Lung (tissue), 12 donors: ENCODE data around the gene GRAMD1C. TPM values are rescaled to one million over a fixed set of nuclear protein-coding genes. Genes with fewer than 3 reads are reported as not detected.

ENCODE experiments used
- ATAC-seq: fragments of 200-7000 bp; cut with Tn5 transposase; one replicate; pipeline ENCODE4 v1.9.1; 2020; ENCODE audit warnings: moderate number of reproducible peaks; ENCODE audit not compliant: insufficient read depth, low FRiP score
- DNase-seq, 3 donors: peaks; one replicate each; pipeline ENCODE4 v3.0.0-alpha.2; 2013 to 2017
- H3K27ac ChIP-seq, 2 donors: one replicate each; pipeline ENCODE4 v1.5.1; 2013; ENCODE audit warnings: mild to moderate bottlenecking in 2 of 2, moderate library complexity in 2 of 2, control low read depth in 1 of 2, inconsistent platforms in 1 of 2, low read depth in 1 of 2, low read length in 1 of 2
- H3K27me3 ChIP-seq, 3 donors: one replicate each; pipeline ENCODE4 v1.5.1; 2013; ENCODE audit warnings: low read length in 2 of 3; ENCODE audit not compliant: control insufficient read depth in 3 of 3, insufficient read depth in 3 of 3
- H3K36me3 ChIP-seq, 4 donors: one replicate each; pipeline ENCODE4 v1.5.1; 2013; ENCODE audit warnings: low read length in 4 of 4, mild to moderate bottlenecking in 1 of 4, moderate library complexity in 1 of 4; ENCODE audit not compliant: control insufficient read depth in 4 of 4, insufficient read depth in 4 of 4
- H3K4me1 ChIP-seq, 5 donors: one replicate each; pipeline ENCODE4 v1.5.1; 2013; ENCODE audit warnings: low read length in 5 of 5, mild to moderate bottlenecking in 2 of 5, moderate library complexity in 1 of 5; ENCODE audit not compliant: control insufficient read depth in 5 of 5, insufficient read depth in 5 of 5
- H3K4me3 ChIP-seq: one replicate; pipeline ENCODE4 v1.5.1; 2013; ENCODE audit warnings: mild to moderate bottlenecking, control low read depth, moderate library complexity
- H3K9ac ChIP-seq, 2 donors: one replicate each; pipeline ENCODE4 v1.5.1; 2013; ENCODE audit warnings: low read length in 2 of 2, control low read depth in 1 of 2; ENCODE audit not compliant: insufficient read depth in 1 of 2
- H3K9me3 ChIP-seq, 4 donors: one replicate each; pipeline ENCODE4 v1.5.1; 2013; ENCODE audit warnings: low read length in 3 of 4, mild to moderate bottlenecking in 1 of 4, moderate library complexity in 1 of 4; ENCODE audit not compliant: control insufficient read depth in 4 of 4, insufficient read depth in 3 of 4
- CTCF ChIP-seq: IDR thresholded peaks from 2 replicates; pipeline ENCODE4 v1.5.1; 2012; ENCODE audit warnings: mild to moderate bottlenecking; ENCODE audit errors: control extremely low read depth, extremely low read depth
- WGBS, 2 donors: extraction: QIAGEN DNeasy Blood & Tissue Kit; methylation state at CpG; one replicate each; pipeline ENCODE4 v1.1.7; 2013; 5-methylcytosine and 5-hydroxymethylcytosine counted together
- polyA plus RNA-seq, 2 donors: library from polyadenylated mRNA; stranded (reverse); fragments of 200-250 nt; gene quantifications; one replicate each; pipeline ENCODE4 v1.2.1, GENCODE V29; 2013
- total RNA-seq, 2 donors: library from RNA; depleted of rRNA in 1 of 2; stranded (reverse); fragments of >200 nt in 1 of 2; gene quantifications; one replicate each; pipeline ENCODE4 v1.2.1, GENCODE V29; 2014 to 2021
- donor health status: control.
- donor health status: control.
- donor health status: Bipolar disorder and iron deficiency.
- donor health status: healthy.
- donor health status: DM: yes; HTN: yes; CAD: no.

GRAMD1C gene
- total and polyA plus RNA-seq, 4 donors, result 4.4 to 12.9 (median 8.8) TPM

GRCh38 chr3:113885050-113885449 is 46.5 kb downstream of the GRAMD1C start:
- no peak for TF ChIP-seq CTCF
- WGBS, 2 donors, result 94 to 96% methylated on average over 28 to 30 of the region's 30 CpGs
- no peak for DNase-seq
- Histone ChIP-seq H3K36me3 (peaks cover 0 to 2% (median 0%) of the 10 kb centered on the region in 4 donors), H3K9me3 (no peaks in the 10 kb centered on the region), H3K27me3 (no peaks in the 10 kb centered on the region), H3K9ac (no peak overlapping the region), H3K4me3 (no peak overlapping the region), H3K27ac (no peak overlapping the region), H3K4me1 (no peaks in the 10 kb centered on the region)
- ATAC-seq, result no peak

DNA sequence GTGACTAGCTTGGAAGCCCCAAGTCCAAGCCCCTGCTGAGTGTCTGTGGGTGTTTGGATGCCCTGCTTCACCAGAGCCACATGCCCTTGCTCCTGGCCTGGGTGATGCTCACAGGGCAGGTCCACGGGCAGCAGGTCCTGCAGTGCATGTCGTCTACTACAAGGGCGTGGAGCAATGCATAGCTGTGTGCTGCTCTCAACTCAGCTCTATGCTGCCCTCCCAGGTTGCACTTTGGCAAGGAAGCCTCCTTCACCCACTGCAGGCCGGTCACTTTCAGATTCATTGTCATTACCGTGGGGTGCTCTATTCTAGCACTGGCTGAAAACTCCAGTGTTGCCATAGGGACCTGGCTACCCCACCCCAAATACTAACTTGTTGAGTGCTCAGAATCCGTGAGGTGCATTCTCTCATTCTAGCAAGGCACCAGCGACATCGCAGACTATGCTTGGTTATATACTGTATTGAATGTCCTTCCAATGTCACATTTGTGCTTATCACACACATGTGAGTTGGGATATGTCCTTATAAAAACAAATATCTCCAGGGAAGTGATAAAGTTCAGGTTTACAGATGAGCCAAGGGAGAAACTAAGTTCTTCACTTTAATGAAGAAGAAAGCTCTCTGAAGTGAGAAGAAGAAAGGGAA is 51.8 kb downstream of the GRAMD1C start:
- DNase-seq, result no peak
- H3K4me3 ChIP-seq, result no peak overlapping the region
- peaks cover 0 to 2% (median 0%) of the 10 kb centered on the region in 4 donors for H3K36me3 ChIP-seq
- no peaks in the 10 kb centered on the region for H3K27me3 ChIP-seq
- ATAC-seq, result no peak
- 81 to 93% methylated on average over 8 of the region's 8 CpGs for WGBS, 2 donors
- no peak for TF ChIP-seq CTCF
- H3K9ac ChIP-seq, result no peak overlapping the region
- no peaks in the 10 kb centered on the region for H3K4me1 ChIP-seq
- H3K27ac ChIP-seq, result no peak overlapping the region
- H3K9me3 ChIP-seq, result no peaks in the 10 kb centered on the region

DNA sequence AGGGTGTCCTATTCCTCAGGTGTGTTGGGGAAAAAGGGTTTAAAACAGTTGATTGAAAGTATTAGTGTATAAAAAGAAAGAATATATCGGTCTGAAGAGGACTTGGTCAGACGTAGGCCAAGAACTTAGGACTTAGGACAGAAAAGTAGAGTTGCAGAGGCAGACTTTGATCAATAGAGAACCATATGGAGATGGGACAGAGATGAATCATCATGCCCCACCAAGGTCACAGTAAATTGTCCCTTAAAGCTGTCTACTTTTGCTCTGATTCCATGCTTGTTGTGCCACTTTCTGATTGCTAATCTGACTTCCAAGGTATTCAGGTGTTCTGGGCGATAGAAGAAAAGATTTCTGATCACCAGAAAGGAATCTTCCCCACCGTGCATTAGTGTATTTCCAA is 56.3 kb downstream of the GRAMD1C start:
- no peak overlapping the region for H3K27ac ChIP-seq
- WGBS, 2 donors, result 94 to 96% methylated on average over 4 of the region's 4 CpGs
- no peaks in the 10 kb centered on the region for H3K9me3 ChIP-seq
- DNase-seq (no peak), ATAC-seq (no peak)
- peaks cover 0 to 2% (median 0%) of the 10 kb centered on the region in 5 donors for H3K4me1 ChIP-seq
- no peaks in the 10 kb centered on the region for H3K27me3 ChIP-seq
- TF ChIP-seq CTCF, result no peak
- no peak overlapping the region for H3K4me3 ChIP-seq
- H3K36me3 ChIP-seq, result no peaks in the 10 kb centered on the region
- H3K9ac ChIP-seq, result no peak overlapping the region

- Histone ChIP-seq H3K9ac (no peak overlapping the region), H3K4me3 (no peak overlapping the region), H3K36me3 (no peaks in the 10 kb centered on the region), H3K9me3 (no peaks in the 10 kb centered on the region), H3K27me3 (no peaks in the 10 kb centered on the region), H3K4me1 (peaks cover 0 to 2% (median 0%) of the 10 kb centered on the region in 5 donors), H3K27ac (no peak overlapping the region)
- TF ChIP-seq CTCF, result no peak
- 96 to 98% methylated on average over 3 of the region's 3 CpGs for WGBS, 2 donors
- ATAC-seq, result no peak
- no peak for DNase-seq
Observed at GRCh38 chr3:113895964-113896363, 57.4 kb downstream of the GRAMD1C start.
